H1 (cell line): Measurements from ENCODE around the gene CSKMT. TPM values are rescaled to one million over a fixed set of nuclear protein-coding genes. Genes with fewer than 3 reads are reported as not detected.

Source experiments
- CTCF ChIA-PET: fragments of 300-600 bp; sonication (Branson Sonifier 250); formaldehyde crosslinking; loops from one replicate; lab custom pipeline; 2021; ENCODE audit not compliant: partially characterized antibody; lab: Charles Lee
- POLR2A ChIA-PET: fragments of 300-600 bp; sonication (Branson Sonifier 250); formaldehyde crosslinking; loops from one replicate; lab custom pipeline; 2021; ENCODE audit warnings: inconsistent platforms; ENCODE audit not compliant: partially characterized antibody; lab: Charles Lee
- DNase-seq, 2 experiments: peaks; one replicate each; pipeline versions ENCODE4 v3.0.0 to v3.0.0-alpha.2; 2010 to 2022; ENCODE audit warnings: low spot score in 2 of 2, low read depth in 1 of 2, mixed read lengths in 1 of 2
- FAIRE-seq: peaks from 2 replicates; lab custom pipeline; 2011; peaks lifted over from hg19 to GRCh38; lab: Jason Lieb, UNC
- H2AFZ ChIP-seq: 2 replicates; pipeline ENCODE4 v1.8.1; 2012; ENCODE audit warnings: low read length, inconsistent platforms
- H2AK5ac ChIP-seq: 2 replicates; pipeline ENCODE4 v1.6.1; 2013; ENCODE audit warnings: low read depth, low read length
- H2BK120ac ChIP-seq: replicated peaks from 2 replicates; pipeline ENCODE3; 2013; ENCODE audit warnings: low read depth, low read length, inconsistent platforms
- H2BK12ac ChIP-seq: 2 replicates; pipeline ENCODE4 v1.6.1; 2013; ENCODE audit warnings: low read depth, low read length
- H2BK15ac ChIP-seq: 2 replicates; pipeline ENCODE4 v1.6.1; 2013; ENCODE audit warnings: low read length
- H2BK20ac ChIP-seq: 2 replicates; pipeline ENCODE4 v1.6.1; 2013; ENCODE audit warnings: low read length
- H2BK5ac ChIP-seq: 2 replicates; pipeline ENCODE4 v1.6.1; 2013; ENCODE audit warnings: low read depth, low read length
- H3K14ac ChIP-seq: 2 replicates; pipeline ENCODE4 v1.6.1; 2013; ENCODE audit warnings: inconsistent platforms; ENCODE audit not compliant: insufficient read length
- H3K18ac ChIP-seq: 2 replicates; pipeline ENCODE4 v1.6.1; 2013; ENCODE audit warnings: low read length; ENCODE audit errors: extremely low read depth
- H3K23ac ChIP-seq: 2 replicates; pipeline ENCODE4 v1.6.1; 2013; ENCODE audit warnings: inconsistent platforms; ENCODE audit not compliant: insufficient read length
- H3K23me2 ChIP-seq: 2 replicates; pipeline ENCODE4 v1.6.1; 2013; ENCODE audit warnings: low read depth, low read length
- H3K27ac ChIP-seq: 2 replicates; pipeline ENCODE4 v1.6.1; 2011; ENCODE audit warnings: low read depth, low read length, inconsistent platforms
- H3K27me3 ChIP-seq, 4 experiments: replicated peaks in 1 of 4; 1 replicate in 1 of 4; 2 replicates in 3 of 4; pipeline versions ENCODE4 v1.6.1 to v1.8.1; 2011 to 2013; ENCODE audit warnings: low read length in 3 of 4, mild to moderate bottlenecking in 3 of 4, inconsistent platforms in 2 of 4, mixed read lengths in 2 of 4, moderate library complexity in 1 of 4; ENCODE audit not compliant: control insufficient read depth in 3 of 4, insufficient read depth in 3 of 4; ENCODE audit errors: extremely low read depth in 1 of 4
- H3K36me3 ChIP-seq, 4 experiments: 2 replicates each; pipeline versions ENCODE4 v1.6.1 to v1.8.1; 2011 to 2013; ENCODE audit warnings: mild to moderate bottlenecking in 4 of 4, low read length in 3 of 4, moderate library complexity in 2 of 4, control low read depth in 1 of 4, inconsistent platforms in 1 of 4; ENCODE audit not compliant: insufficient read depth in 4 of 4, control insufficient read depth in 2 of 4
- H3K4ac ChIP-seq: replicated peaks from 2 replicates; pipeline ENCODE3; 2013; ENCODE audit warnings: low read length, low read depth, mixed read lengths, inconsistent platforms; ENCODE audit not compliant: insufficient read length
- H3K4me1 ChIP-seq, 4 experiments: replicated peaks in 1 of 4; 1 replicate in 1 of 4; 2 replicates in 3 of 4; pipeline versions ENCODE4 v1.6.1 to v1.8.1; 2011 to 2013; ENCODE audit warnings: low read length in 3 of 4, inconsistent platforms in 2 of 4, mixed read lengths in 1 of 4; ENCODE audit not compliant: insufficient read depth in 4 of 4, control insufficient read depth in 3 of 4
- H3K4me2 ChIP-seq, 2 experiments: 2 replicates each; pipeline versions ENCODE4 v1.6.1 to v1.8.1; 2011 to 2013; ENCODE audit warnings: low read depth in 2 of 2, low read length in 2 of 2, control low read depth in 1 of 2, inconsistent platforms in 1 of 2, mild to moderate bottlenecking in 1 of 2; ENCODE audit not compliant: insufficient read depth in 1 of 2
- H3K4me3 ChIP-seq, 4 experiments: fragments of 200-600, 300-600 bp in 1 of 4; sonication (generic), shearing (Covaris generic), sonication (Bioruptor Twin) in 1 of 4; 2 replicates each; pipeline versions ENCODE4 v1.5.1 to v1.8.1; 2011 to 2016; ENCODE audit warnings: low read length in 4 of 4, low read depth in 3 of 4, control low read depth in 2 of 4, inconsistent platforms in 2 of 4, mild to moderate bottlenecking in 2 of 4, mixed read lengths in 1 of 4, moderate library complexity in 1 of 4; ENCODE audit not compliant: insufficient read depth in 2 of 4; ENCODE audit errors: extremely low read depth in 1 of 4
- H3K56ac ChIP-seq: replicated peaks from 2 replicates; pipeline ENCODE3; 2013; ENCODE audit warnings: low read depth, mild to moderate bottlenecking, mixed read lengths, low read length, inconsistent platforms; ENCODE audit not compliant: insufficient read length
- H3K79me1 ChIP-seq: 2 replicates; pipeline ENCODE4 v1.6.1; 2013; ENCODE audit warnings: low read depth, low read length, control low read depth
- H3K79me2 ChIP-seq, 2 experiments: 2 replicates each; pipeline versions ENCODE4 v1.6.1 to v1.8.1; 2012 to 2013; ENCODE audit warnings: low read length in 2 of 2, mild to moderate bottlenecking in 2 of 2, inconsistent platforms in 1 of 2; ENCODE audit not compliant: insufficient read depth in 2 of 2, control insufficient read depth in 1 of 2
- H3K9ac ChIP-seq, 4 experiments: replicated peaks in 1 of 4; 1 replicate in 1 of 4; 2 replicates in 3 of 4; pipeline versions ENCODE4 v1.6.1 to v1.8.1; 2011 to 2013; ENCODE audit warnings: low read depth in 3 of 4, low read length in 3 of 4, control low read depth in 2 of 4, mild to moderate bottlenecking in 2 of 4, moderate library complexity in 2 of 4, inconsistent platforms in 1 of 4; ENCODE audit errors: extremely low read depth in 1 of 4
- H3K9me3 ChIP-seq, 2 experiments: 2 replicates each; pipeline versions ENCODE4 v1.6.1 to v1.8.1; 2012 to 2013; ENCODE audit warnings: mild to moderate bottlenecking in 2 of 2, moderate library complexity in 2 of 2, control low read depth in 1 of 2, inconsistent platforms in 1 of 2, low read depth in 1 of 2, low read length in 1 of 2, mixed read lengths in 1 of 2; ENCODE audit not compliant: insufficient read depth in 2 of 2
- H4K20me1 ChIP-seq, 2 experiments: replicated peaks in 1 of 2; 2 replicates each; pipeline versions ENCODE3 to v1.8.1; 2011 to 2013; ENCODE audit warnings: inconsistent platforms in 2 of 2, low read length in 2 of 2, mild to moderate bottlenecking in 1 of 2; ENCODE audit not compliant: insufficient read depth in 2 of 2, control insufficient read depth in 1 of 2
- H4K5ac ChIP-seq: 2 replicates; pipeline ENCODE4 v1.6.1; 2013; ENCODE audit warnings: low read length, low read depth, mixed read lengths, inconsistent platforms; ENCODE audit not compliant: insufficient read length
- H4K8ac ChIP-seq: 2 replicates; pipeline ENCODE4 v1.8.0; 2013; ENCODE audit warnings: mild to moderate bottlenecking, moderate library complexity, low read length, inconsistent platforms; ENCODE audit not compliant: insufficient read depth; ENCODE audit errors: extremely low read depth
- H4K91ac ChIP-seq: replicated peaks from 2 replicates; pipeline ENCODE3; 2013; ENCODE audit warnings: low read length, mixed read lengths, inconsistent platforms; ENCODE audit not compliant: insufficient read length
- ASH2L ChIP-seq: fragments of 200-600, 300-600 bp; sonication (generic); IDR thresholded peaks from one replicate; pipeline ENCODE4 v1.7.1; 2017; ENCODE audit warnings: low read length
- BACH1 ChIP-seq: IDR thresholded peaks from 2 replicates; pipeline ENCODE4 v1.6.1; 2012; ENCODE audit warnings: low read length, improper control_type of control experiment
- CEBPB ChIP-seq: IDR thresholded peaks from 2 replicates; pipeline ENCODE4 v1.6.1; 2012; ENCODE audit warnings: low read depth, low read length
- CTBP2 ChIP-seq: IDR thresholded peaks from 2 replicates; pipeline ENCODE4 v1.7.0; 2011; ENCODE audit warnings: borderline replicate concordance, mild to moderate bottlenecking, moderate library complexity, mixed read lengths, low read length; ENCODE audit not compliant: insufficient read depth, insufficient read length
- KDM1A ChIP-seq: fragments of 200-600, 300-600 bp; sonication (generic); IDR thresholded peaks from 2 replicates; pipeline ENCODE4 v1.7.1; 2016; ENCODE audit warnings: mild to moderate bottlenecking, low read length, borderline replicate concordance
- MAFK ChIP-seq: IDR thresholded peaks from 2 replicates; pipeline ENCODE4 v1.6.1; 2012; ENCODE audit warnings: low read depth, mild to moderate bottlenecking, improper control_type of control experiment, low read length
- NRF1 ChIP-seq: IDR thresholded peaks from 2 replicates; pipeline ENCODE4 v1.6.1; 2011; ENCODE audit warnings: mild to moderate bottlenecking, low read depth, low read length, improper control_type of control experiment
- RAD21 ChIP-seq, 2 experiments: IDR thresholded peaks in 1 of 2; conservative IDR thresholded peaks in 1 of 2; 2 replicates each; pipeline ENCODE4 v1.6.1; 2011; ENCODE audit warnings: low read depth in 2 of 2, low read length in 2 of 2, improper control_type of control experiment in 1 of 2, inconsistent platforms in 1 of 2, mild to moderate bottlenecking in 1 of 2, moderate library complexity in 1 of 2
- RBBP5 ChIP-seq: IDR thresholded peaks from 2 replicates; pipeline ENCODE4 v1.7.1; 2012; ENCODE audit warnings: low read depth, mild to moderate bottlenecking, inconsistent platforms, low read length, moderate library complexity, borderline replicate concordance
- SIN3A ChIP-seq, 2 experiments: IDR thresholded peaks in 1 of 2; conservative IDR thresholded peaks in 1 of 2; 2 replicates each; pipeline ENCODE4 v1.6.1; 2011 to 2012; ENCODE audit warnings: low read length in 2 of 2, improper control_type of control experiment in 1 of 2, low read depth in 1 of 2, mild to moderate bottlenecking in 1 of 2
- TCF12 ChIP-seq: IDR thresholded peaks from 2 replicates; pipeline ENCODE4 v1.6.1; 2011; ENCODE audit warnings: low read depth, mild to moderate bottlenecking, low read length
- WGBS, 2 experiments: shearing (Covaris generic) in 1 of 2; methylation state at CpG; one replicate each; pipeline versions ENCODE4 v1.1.6 to v1.1.7; 2013 to 2015; ENCODE audit warnings: low lambda C conversion rate in 2 of 2, mixed read lengths in 2 of 2, inconsistent platforms in 1 of 2, low coverage in 1 of 2, missing lambda C conversion rate in 1 of 2; ENCODE audit not compliant: insufficient replicate concordance in 2 of 2, insufficient coverage in 1 of 2, insufficient read length in 1 of 2; ENCODE audit errors: extremely low coverage in 1 of 2, missing lambda C conversion rate in 1 of 2; 5-methylcytosine and 5-hydroxymethylcytosine counted together
- polyA plus RNA-seq, 7 experiments: library from polyadenylated mRNA; depleted of rRNA in 3 of 7; stranded (reverse) in 5 of 7; unstranded in 2 of 7; fragments of >200 nt in 5 of 7; fragments of 200-250 nt in 2 of 7; gene quantifications; 1 replicate in 5 of 7; 2 replicates in 1 of 7; 4 replicates in 1 of 7; pipeline versions ENCODE4 v1.2.1 to v1.2.3, GENCODE V29; 2011 to 2013; ENCODE audit warnings: missing spikeins in 2 of 7, mixed read lengths in 2 of 7
- total RNA-seq: library from RNA; stranded (reverse); fragmentation: NEBNext Ultra II Directional; extraction: Animal tissue kit (Norgen Biotek cat#: 25700); gene quantifications from 2 replicates; pipeline ENCODE4 v1.2.1, GENCODE V29; 2021

CSKMT gene
- total and polyA plus RNA-seq, 2 of the 8 experiments (the other 6 are each of a cell fraction or from before 2014, with no cell fraction given), result 12.0 to 66.1 TPM

DNA sequence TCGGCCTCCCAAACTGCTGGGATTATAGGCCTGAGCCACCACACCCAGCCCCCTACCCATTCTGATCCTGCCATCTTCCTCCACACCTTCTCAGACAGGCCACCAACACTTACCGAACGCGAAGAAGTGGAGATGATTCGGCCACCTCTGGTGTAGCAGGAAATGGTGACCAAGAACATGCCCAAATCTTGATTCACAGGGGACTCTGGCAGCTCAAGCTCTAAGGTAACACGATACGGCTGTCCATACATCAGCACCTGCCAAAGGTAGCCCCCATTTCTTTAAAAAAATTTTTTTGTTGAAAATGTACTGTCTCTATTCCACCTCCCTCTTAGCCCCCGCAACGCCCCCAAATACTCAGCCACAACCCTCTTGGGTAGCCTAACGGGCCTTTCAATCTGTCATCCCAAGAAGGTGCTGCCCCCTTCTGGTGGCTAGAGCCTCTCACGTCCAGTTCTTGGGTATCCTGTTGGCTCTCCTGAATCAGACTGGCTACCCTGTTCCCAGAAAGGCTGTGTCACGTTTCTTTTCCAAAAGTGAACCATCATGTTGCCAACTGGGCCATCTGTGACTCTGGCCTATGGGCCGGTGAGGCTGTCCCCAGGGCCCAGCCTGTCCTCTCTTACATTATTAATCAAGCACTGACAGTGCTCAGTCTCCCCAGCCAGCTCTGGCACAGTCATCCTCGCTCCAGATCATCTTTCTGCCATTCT, 29.5 kb downstream of the CSKMT start:
- Histone ChIP-seq H3K56ac (no peak overlapping the region), H3K4me2 (no peak overlapping the region), H2AFZ (no peak overlapping the region), H3K9me3 (no peaks in the 10 kb centered on the region), H3K14ac (no peak overlapping the region), H3K18ac (no peak overlapping the region), H3K4ac (no peak overlapping the region), H2BK5ac (no peak overlapping the region), H3K79me2 (no peaks in the 10 kb centered on the region), H3K4me1 (no peaks in the 10 kb centered on the region; a peak in 1 of 7 replicates), H4K91ac (no peak overlapping the region), H3K4me3 (no peak overlapping the region), H3K23ac (no peak overlapping the region), H3K36me3 (peaks cover 11 to 29% (median 25%) of the 10 kb centered on the region in 4 experiments; a peak in 6 of 8 replicates), H2AK5ac (no peak overlapping the region), H3K79me1 (no peaks in the 10 kb centered on the region), H2BK12ac (no peak overlapping the region), H3K23me2 (no peaks in the 10 kb centered on the region), H2BK15ac (no peak overlapping the region), H3K9ac (no peak overlapping the region), H4K5ac (no peak overlapping the region), H3K27ac (no peak overlapping the region), H4K8ac (peak overlapping the region; percentile 81; the same call in 1 of the 2 replicates), H3K27me3 (no peaks in the 10 kb centered on the region), H4K20me1 (peaks cover 0 to 6% of the 10 kb centered on the region in 2 experiments), H2BK20ac (no peak overlapping the region), H2BK120ac (no peak overlapping the region)
- DNase-seq (peak in 1 of 2 experiments; percentile 87), FAIRE-seq (peak; percentile 75)
- whole genome bisulfite sequencing, 2 experiments, result 77% methylated on average over 14 of the region's 14 CpGs; no CpG with 5 or more reads in 1 of the 2 experiments
- POLR2A ChIA-PET, result interaction anchor here (0.7 to 61.4 kb wide), 5 partner anchors 11 to 123 kb away, joined by 3 to 2041 read pairs (median 4); partner anchors contain the start of genes BSCL2, C11orf98, CSKMT and EEF1G
- CTCF ChIA-PET, result interaction anchor here (0.8 to 10.3 kb wide), 25 partner anchors 9 to 300 kb away, joined by 3 to 114 read pairs (median 4); partner anchors contain the start of genes B3GAT3, C11orf98, CSKMT and TAF6L
- TF ChIP-seq CEBPB (no peak), ASH2L (no peak), SIN3A (conservative IDR thresholded peaks at IDR 0.05 in 1 of 2, IDR thresholded peaks at IDR 0.05 in 1 of 2; ENCODE audit: low read depth in 1 of 2, low read length in 2 of 2) (peak in 1 of 2 experiments; percentile 73; a peak in 2 of 4 replicates), MAFK (peak; percentile 47; the same call in 1 of the 2 replicates), RBBP5 (no peak), RAD21 (IDR thresholded peaks at IDR 0.05 in 1 of 2, conservative IDR thresholded peaks at IDR 0.05 in 1 of 2; ENCODE audit: low read depth in 2 of 2, low read length in 2 of 2) (peak; percentile 72 to 84), CTBP2 (no peak), BACH1 (peak; percentile 91), TCF12 (no peak), KDM1A (no peak), NRF1 (no peak)
